ENCODE data around the gene NRCAM.

The NRCAM gene

DNA sequence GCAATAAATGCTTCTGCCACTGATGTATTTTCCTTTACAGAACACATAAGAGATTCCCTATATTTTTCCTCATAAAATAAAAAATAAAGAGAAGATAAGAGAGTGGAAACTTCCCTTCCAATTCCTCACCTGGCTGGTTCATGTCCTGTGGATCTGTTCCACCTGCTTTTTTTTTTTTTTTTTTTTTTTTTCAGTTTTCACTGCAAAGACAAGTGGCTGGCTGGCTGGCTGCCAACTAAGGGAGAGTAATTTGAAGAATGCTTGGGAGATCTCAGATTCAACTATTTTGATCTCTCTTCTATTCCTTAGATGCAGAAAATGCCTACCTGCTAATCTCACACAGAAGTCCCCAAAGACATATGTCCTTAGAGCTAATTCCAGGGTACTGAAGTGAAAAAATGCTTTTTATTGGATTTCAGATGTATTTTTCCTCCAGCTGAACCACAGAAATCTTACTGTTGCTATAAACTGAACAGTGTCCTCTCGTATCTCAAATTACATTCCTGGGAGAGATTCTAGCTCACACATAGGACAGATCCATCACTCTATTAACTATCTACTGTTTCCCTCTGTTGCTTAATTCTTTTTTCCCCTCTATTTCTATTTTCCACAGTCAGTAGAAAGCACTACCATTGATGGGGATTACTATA is 120.8 kb downstream of the NRCAM start:
- TF ChIP-seq, protein P1, sequence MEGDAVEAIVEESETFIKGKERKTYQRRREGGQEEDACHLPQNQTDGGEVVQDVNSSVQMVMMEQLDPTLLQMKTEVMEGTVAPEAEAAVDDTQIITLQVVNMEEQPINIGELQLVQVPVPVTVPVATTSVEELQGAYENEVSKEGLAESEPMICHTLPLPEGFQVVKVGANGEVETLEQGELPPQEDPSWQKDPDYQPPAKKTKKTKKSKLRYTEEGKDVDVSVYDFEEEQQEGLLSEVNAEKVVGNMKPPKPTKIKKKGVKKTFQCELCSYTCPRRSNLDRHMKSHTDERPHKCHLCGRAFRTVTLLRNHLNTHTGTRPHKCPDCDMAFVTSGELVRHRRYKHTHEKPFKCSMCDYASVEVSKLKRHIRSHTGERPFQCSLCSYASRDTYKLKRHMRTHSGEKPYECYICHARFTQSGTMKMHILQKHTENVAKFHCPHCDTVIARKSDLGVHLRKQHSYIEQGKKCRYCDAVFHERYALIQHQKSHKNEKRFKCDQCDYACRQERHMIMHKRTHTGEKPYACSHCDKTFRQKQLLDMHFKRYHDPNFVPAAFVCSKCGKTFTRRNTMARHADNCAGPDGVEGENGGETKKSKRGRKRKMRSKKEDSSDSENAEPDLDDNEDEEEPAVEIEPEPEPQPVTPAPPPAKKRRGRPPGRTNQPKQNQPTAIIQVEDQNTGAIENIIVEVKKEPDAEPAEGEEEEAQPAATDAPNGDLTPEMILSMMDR (IDR thresholded peaks at IDR 0.05; ENCODE audit: poor library complexity, severe bottlenecking), result no peak
- Histone ChIP-seq H3K9me3 (ENCODE audit: severe bottlenecking) (no peaks in the 10 kb centered on the region), H3K27ac (ENCODE audit: poor library complexity, severe bottlenecking) (no peak overlapping the region), H3K4me3 (ENCODE audit: severe bottlenecking) (no peak overlapping the region), H3K4me1 (ENCODE audit: insufficient read depth, poor library complexity, severe bottlenecking) (no peaks in the 10 kb centered on the region), H3K27me3 (ENCODE audit: insufficient read depth, poor library complexity, severe bottlenecking) (no peaks in the 10 kb centered on the region), H3K36me3 (ENCODE audit: low read depth) (no peaks in the 10 kb centered on the region)
- no peak for ATAC-seq (ENCODE audit: low read depth)
- no peak for DNase-seq (ENCODE audit: low spot score)

DNA sequence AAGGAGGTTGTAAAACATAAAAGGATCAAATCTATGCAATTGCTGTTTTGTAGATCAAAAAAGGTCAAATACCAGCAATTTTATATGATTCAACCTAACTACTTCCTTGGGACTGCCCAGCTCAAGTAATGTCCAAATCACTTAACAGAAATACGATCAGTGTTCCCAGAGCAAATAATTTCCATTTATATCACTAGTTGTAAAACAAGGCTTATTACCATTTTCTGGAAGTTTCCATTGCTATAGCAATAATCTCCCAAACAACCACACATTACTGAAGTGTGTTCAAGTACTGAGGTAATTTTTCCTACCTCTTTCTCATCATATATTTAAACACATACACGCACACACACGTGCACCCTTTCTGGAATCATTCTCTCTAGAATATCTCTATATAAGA is 123.3 kb downstream of the NRCAM start:
- no peaks in the 10 kb centered on the region for H3K36me3 ChIP-seq (ENCODE audit: low read depth)
- no peak overlapping the region for H3K27ac ChIP-seq (ENCODE audit: poor library complexity, severe bottlenecking)
- H3K9me3 ChIP-seq (ENCODE audit: severe bottlenecking), result no peaks in the 10 kb centered on the region
- H3K4me3 ChIP-seq (ENCODE audit: severe bottlenecking), result no peak overlapping the region
- no peaks in the 10 kb centered on the region for H3K27me3 ChIP-seq (ENCODE audit: insufficient read depth, poor library complexity, severe bottlenecking)
- DNase-seq (ENCODE audit: low spot score) (no peak), ATAC-seq (ENCODE audit: low read depth) (no peak)
- no peaks in the 10 kb centered on the region for H3K4me1 ChIP-seq (ENCODE audit: insufficient read depth, poor library complexity, severe bottlenecking)
- TF ChIP-seq, protein P1 (IDR thresholded peaks at IDR 0.05; ENCODE audit: poor library complexity, severe bottlenecking), result no peak

DNA sequence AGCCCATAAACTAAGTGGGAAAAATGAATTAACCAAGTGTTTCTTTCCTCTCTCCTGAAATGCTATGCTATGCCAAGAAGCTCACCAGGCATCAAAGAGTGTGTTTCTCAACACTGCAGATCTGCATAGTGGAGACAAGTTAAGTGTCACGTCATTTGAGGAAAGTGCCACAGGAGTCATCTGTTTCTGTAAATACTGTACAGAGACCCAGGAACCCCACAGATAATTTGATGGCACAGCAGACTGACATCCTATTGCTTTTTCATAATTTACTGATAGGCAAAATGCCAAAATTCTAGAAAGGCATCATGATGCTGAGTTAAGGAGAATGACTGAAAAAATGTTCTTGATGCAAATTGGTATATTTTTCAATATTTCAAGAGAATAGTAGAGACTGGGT is 124.3 kb downstream of the NRCAM start:
- DNase-seq (ENCODE audit: low spot score), result no peak
- ATAC-seq (ENCODE audit: low read depth), result no peak
- TF ChIP-seq, protein P1 (IDR thresholded peaks at IDR 0.05; ENCODE audit: poor library complexity, severe bottlenecking), result no peak
- Histone ChIP-seq H3K27ac (ENCODE audit: poor library complexity, severe bottlenecking) (no peak overlapping the region), H3K4me3 (ENCODE audit: severe bottlenecking) (no peak overlapping the region), H3K9me3 (ENCODE audit: severe bottlenecking) (no peaks in the 10 kb centered on the region), H3K27me3 (ENCODE audit: insufficient read depth, poor library complexity, severe bottlenecking) (no peaks in the 10 kb centered on the region), H3K4me1 (ENCODE audit: insufficient read depth, poor library complexity, severe bottlenecking) (no peaks in the 10 kb centered on the region), H3K36me3 (ENCODE audit: low read depth) (no peaks in the 10 kb centered on the region)

DNA sequence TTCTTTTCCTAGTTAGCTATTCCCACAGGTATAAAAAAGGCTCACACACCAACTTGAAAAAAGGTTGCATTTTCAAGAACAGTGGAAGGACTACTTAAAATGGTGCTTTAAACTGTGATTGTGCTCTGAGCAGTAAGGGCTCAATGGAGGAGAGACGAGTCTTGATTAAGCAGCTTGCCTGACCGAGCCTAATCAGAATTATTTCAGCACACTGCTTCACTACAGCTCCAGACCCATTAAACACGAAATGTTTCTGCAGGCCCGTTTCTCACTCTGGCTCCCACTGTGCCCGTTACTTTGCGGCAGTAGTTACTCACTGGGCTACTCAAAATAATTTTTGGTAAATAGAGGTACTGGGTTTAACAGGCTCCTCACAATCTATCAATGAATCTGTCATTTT is 126.0 kb downstream of the NRCAM start:
- Histone ChIP-seq H3K4me1 (ENCODE audit: insufficient read depth, poor library complexity, severe bottlenecking) (no peaks in the 10 kb centered on the region), H3K9me3 (ENCODE audit: severe bottlenecking) (no peaks in the 10 kb centered on the region), H3K27ac (ENCODE audit: poor library complexity, severe bottlenecking) (no peak overlapping the region), H3K4me3 (ENCODE audit: severe bottlenecking) (no peak overlapping the region), H3K36me3 (ENCODE audit: low read depth) (no peaks in the 10 kb centered on the region), H3K27me3 (ENCODE audit: insufficient read depth, poor library complexity, severe bottlenecking) (no peaks in the 10 kb centered on the region)
- TF ChIP-seq, protein P1 (IDR thresholded peaks at IDR 0.05; ENCODE audit: poor library complexity, severe bottlenecking), result no peak
- ATAC-seq (ENCODE audit: low read depth), result no peak
- DNase-seq (ENCODE audit: low spot score), result no peak

DNA sequence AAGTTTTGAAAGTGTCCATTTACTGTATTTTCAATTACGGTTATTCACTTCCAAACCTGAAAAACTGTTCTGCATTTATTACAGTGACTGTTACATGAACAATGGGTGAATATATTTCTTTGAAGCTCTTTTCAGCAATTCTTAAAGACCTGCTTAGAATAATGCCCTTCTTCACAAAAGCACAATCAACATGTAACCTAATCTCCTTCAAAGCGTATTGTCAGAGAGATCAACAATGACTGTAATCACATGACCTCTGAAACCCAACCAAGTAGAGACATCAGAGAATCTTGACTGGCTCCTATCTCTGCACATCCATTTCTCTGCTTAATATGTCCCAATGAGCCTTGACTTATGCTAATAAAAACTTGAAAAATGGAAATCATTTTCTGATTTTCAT is 126.7 kb downstream of the NRCAM start:
- Histone ChIP-seq H3K4me3 (ENCODE audit: severe bottlenecking) (no peak overlapping the region), H3K9me3 (ENCODE audit: severe bottlenecking) (no peaks in the 10 kb centered on the region), H3K36me3 (ENCODE audit: low read depth) (no peaks in the 10 kb centered on the region), H3K27me3 (ENCODE audit: insufficient read depth, poor library complexity, severe bottlenecking) (no peaks in the 10 kb centered on the region), H3K27ac (ENCODE audit: poor library complexity, severe bottlenecking) (no peak overlapping the region), H3K4me1 (ENCODE audit: insufficient read depth, poor library complexity, severe bottlenecking) (no peaks in the 10 kb centered on the region)
- no peak for DNase-seq (ENCODE audit: low spot score)
- ATAC-seq (ENCODE audit: low read depth), result no peak
- TF ChIP-seq, protein P1 (IDR thresholded peaks at IDR 0.05; ENCODE audit: poor library complexity, severe bottlenecking), result no peak

Data from RWPE2 (cell line).